ENCODE data around the gene EXT2.

- TF ChIP-seq CTCF (IDR thresholded peaks at IDR 0.05) (no peak), ZFX (IDR thresholded peaks at IDR 0.05; ENCODE audit: borderline replicate concordance) (no peak)
Measured at GRCh38 chr11:44268614-44269080, 173.2 kb downstream of the EXT2 start.

Data from 22Rv1 (cell line).